Cardiac fibroblast (primary cell): Measurements from ENCODE around the gene CIB1.

Experiments
- DNase-seq, 2 donors: peaks; one replicate each; pipeline versions ENCODE4 v3.0.0 to v3.0.0-alpha.2; 2010; ENCODE audit warnings: low read depth in 2 of 2
- H3K4me3 ChIP-seq, 2 donors: replicated peaks in 1 of 2; 1 replicate in 1 of 2; 2 replicates in 1 of 2; pipeline ENCODE4 v1.5.1; 2011; ENCODE audit warnings: low read depth in 2 of 2, low read length in 2 of 2, mild to moderate bottlenecking in 2 of 2, moderate library complexity in 1 of 2
- TF ChIP-seq, protein P1 (sequence below): IDR thresholded peaks from one replicate; pipeline ENCODE4 v1.5.1; 2011; ENCODE audit warnings: low read depth, mild to moderate bottlenecking, low read length, inconsistent platforms

The CIB1 gene

DNA sequence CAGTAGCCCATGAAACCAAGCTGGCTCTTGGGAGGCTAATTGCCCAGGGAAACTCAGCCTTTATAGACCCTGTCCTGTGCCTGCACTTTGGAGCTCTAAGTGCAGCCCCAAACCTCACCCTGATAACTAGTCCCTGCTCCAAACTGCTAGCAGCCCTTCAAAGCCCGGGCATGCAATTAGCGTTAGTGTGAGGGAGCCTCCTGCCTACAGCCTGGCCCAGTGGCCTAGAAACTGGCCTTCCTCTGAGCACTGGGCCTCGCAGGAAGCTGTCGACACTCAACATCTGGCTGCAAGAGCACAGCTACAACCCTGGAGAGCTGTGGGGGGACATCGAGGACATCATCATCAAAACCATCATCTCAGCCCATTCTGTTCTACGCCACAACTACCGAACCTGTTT is 24.0 kb upstream of the CIB1 start:
- H3K4me3 ChIP-seq: no peak overlapping the region
- TF ChIP-seq, protein P1, sequence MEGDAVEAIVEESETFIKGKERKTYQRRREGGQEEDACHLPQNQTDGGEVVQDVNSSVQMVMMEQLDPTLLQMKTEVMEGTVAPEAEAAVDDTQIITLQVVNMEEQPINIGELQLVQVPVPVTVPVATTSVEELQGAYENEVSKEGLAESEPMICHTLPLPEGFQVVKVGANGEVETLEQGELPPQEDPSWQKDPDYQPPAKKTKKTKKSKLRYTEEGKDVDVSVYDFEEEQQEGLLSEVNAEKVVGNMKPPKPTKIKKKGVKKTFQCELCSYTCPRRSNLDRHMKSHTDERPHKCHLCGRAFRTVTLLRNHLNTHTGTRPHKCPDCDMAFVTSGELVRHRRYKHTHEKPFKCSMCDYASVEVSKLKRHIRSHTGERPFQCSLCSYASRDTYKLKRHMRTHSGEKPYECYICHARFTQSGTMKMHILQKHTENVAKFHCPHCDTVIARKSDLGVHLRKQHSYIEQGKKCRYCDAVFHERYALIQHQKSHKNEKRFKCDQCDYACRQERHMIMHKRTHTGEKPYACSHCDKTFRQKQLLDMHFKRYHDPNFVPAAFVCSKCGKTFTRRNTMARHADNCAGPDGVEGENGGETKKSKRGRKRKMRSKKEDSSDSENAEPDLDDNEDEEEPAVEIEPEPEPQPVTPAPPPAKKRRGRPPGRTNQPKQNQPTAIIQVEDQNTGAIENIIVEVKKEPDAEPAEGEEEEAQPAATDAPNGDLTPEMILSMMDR: no peak
- no peak for DNase-seq

DNA sequence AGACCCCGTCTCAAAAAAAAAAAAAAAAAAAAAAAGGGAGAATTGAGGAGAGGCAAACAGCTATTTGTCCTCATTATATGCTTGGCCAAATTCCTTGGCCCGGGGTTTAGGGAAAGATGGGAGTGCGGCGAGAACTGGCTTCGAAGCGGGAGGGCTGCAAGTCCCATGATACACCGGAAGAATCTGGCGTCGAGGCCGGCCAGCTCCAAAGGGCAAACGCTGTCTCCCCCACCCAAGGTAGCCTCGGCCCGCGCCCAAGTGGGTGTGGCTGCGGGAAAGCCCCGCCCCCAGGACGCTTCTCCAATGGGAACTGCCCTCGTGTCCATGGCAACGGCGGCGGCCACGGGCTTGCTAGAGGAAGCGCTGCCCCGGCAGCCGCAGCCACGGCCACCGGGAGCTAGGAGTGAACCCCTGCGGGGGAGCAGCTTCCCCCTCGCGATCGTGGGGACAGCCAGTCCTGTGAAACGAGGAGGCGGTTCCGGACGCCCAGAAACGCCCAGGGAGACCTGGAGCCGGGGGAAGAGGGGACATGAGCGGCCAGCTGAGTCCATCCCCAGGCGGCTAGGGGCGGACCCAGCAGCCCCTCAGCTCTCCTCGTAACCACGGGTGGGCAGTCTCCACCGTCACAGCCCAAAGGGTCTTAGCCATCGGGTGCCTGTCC is 15.6 kb upstream of the CIB1 start, which contains the start of gene TTLL13:
Gene TTLL13 (plus strand): TSS at position 354 of the 661 bp plus-strand sequence. CDS start 1,075 bp downstream, outside the sequence.
- TF ChIP-seq, protein P1: no peak
- H3K4me3 ChIP-seq: peak within 1 kb of the TSS; percentile 64 to 68
- peak; percentile 79 to 88 for DNase-seq

DNA sequence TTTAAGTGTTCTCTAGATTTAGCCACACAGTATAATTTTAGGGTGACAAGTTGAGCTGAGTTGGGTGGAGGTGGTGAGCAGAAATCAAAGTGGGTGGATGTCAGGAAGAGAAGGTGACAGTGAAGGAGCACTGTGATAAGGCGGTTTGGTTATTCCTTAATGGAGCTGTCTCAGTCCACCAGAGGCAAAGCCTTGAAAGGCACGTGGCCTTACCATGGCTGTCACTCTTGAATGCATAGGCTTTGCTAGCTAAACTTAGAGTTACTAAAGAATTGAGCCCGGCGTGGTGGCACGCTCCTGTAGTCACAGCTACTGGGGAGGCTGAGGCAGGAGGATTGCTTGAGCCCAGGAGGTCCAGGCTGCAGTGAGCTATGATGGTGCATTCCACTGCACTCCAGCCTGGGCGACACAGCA is 15.1 kb upstream of the CIB1 start:
- DNase-seq: no peak
- no peak overlapping the region for H3K4me3 ChIP-seq
- TF ChIP-seq, protein P1: no peak

DNA sequence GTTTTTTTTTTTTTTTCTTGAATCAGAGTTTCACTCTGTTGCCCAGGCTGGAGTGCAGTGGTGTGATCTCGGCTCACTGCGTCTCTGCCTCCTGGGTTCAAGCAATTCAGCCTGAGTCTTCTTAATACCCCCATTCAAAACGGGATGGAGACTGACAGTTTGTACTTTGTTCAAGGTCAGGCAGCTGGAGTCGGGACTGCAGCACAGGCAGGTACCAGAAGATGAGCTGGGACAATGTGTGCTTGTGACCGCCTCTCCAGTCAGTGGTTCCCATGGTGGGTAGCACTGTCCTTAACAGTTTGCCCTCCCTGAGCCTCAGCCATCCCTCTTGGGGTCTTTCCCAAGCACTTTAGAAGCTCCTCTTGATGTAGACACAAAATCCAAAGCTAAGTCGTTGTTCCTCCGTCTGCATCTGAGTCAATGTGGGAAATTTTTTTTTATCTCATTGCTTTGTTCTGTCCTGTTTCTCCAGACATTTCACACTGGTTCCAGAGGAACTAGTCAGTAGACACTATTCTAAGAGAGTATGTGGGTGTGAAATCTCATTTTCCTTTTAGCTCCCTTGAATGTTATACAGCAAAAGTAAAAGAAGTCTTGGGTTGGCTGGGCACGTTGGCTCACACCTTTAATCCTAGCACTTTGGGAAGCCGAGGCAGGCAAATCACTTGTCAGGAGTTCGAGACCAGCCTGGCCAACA is 10.3 kb upstream of the CIB1 start:
- no peak overlapping the region for H3K4me3 ChIP-seq
- no peak for DNase-seq
- TF ChIP-seq, protein P1: no peak

DNA sequence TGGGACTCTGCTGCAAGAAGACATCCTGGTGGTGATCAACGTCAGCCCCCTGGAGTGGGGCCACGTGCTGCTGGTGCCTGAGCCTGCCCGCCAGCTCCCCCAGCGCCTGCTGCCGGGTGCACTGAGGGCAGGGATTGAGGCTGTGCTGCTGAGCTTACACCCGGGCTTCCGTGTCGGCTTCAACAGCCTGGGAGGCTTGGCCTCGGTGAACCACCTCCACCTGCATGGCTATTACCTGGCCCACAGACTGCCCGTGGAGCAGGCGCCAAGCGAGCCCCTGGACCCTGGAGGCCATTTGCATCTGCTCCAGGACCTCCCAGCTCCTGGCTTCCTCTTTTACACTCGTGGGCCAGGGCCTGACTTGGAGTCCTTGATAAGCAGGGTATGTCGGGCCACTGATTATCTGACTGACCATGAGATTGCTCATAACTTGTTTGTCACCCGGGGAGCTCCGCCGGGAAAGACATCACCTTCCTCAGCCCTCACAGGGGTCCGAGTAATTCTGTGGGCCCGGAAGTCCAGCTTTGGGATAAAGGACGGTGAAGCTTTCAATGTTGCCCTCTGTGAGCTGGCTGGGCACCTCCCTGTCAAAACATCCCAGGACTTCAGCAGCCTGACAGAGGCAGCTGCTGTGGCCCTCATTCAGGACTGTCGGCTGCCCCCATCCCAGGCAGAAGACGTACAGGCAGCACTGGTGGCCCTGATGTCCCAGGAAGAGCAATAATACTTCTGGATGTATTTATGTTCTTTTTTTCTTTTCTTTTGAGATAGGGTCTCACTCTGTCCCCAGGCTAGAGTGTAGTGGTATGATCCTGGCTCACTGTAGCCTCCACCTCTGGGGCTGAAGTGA is 7.8 kb upstream of the CIB1 start:
- no peak for DNase-seq
- TF ChIP-seq, protein P1: no peak
- no peak overlapping the region for H3K4me3 ChIP-seq

DNA sequence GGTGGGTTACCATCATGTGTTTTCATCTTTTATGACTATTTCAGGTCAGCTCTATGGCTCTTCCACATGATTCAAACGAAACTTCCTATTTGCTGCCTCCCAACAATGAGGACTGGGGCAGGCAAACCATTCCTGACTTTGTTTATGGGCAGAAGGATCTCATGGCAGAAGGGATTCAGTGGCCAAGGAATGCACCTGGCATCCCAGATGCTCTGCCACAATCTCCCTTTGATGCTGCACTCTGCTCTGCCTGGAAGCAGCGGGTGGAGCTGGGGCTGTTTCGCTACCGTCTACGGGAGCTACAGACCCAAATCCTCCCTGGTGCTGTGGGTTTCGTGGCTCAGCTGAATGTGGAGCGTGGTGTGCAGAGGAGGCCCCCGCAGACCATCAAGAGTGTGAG is 7.1 kb upstream of the CIB1 start:
- TF ChIP-seq, protein P1: no peak
- DNase-seq: no peak
- no peak overlapping the region for H3K4me3 ChIP-seq
